Nephron progenitor cell (in vitro differentiated cells): ENCODE data around the gene CSMD2.

Experiments
- DNase-seq: peaks from one replicate; pipeline ENCODE4 v3.0.0; 2021
- H3K27ac Mint-ChIP-seq: 2 replicates; pipeline ENCODE4 v1.8.0; 2021; ENCODE audit warnings: mild to moderate bottlenecking, moderate library complexity, mixed read lengths
- H3K27me3 Mint-ChIP-seq: 2 replicates; pipeline ENCODE4 v1.8.0; 2021; ENCODE audit warnings: mild to moderate bottlenecking, low read depth, mixed read lengths; ENCODE audit not compliant: poor library complexity
- H3K36me3 Mint-ChIP-seq: 2 replicates; pipeline ENCODE4 v1.8.0; 2021; ENCODE audit warnings: low read depth, mixed read lengths
- H3K4me1 Mint-ChIP-seq: 2 replicates; pipeline ENCODE4 v1.8.0; 2021; ENCODE audit warnings: mixed read lengths
- H3K4me3 Mint-ChIP-seq: 2 replicates; pipeline ENCODE4 v1.8.0; 2021; ENCODE audit warnings: mild to moderate bottlenecking, moderate library complexity, mixed read lengths
- H3K9me3 Mint-ChIP-seq: 2 replicates; pipeline ENCODE4 v1.8.0; 2021; ENCODE audit warnings: mild to moderate bottlenecking, moderate library complexity, mixed read lengths
- CTCF ChIP-seq: fragments of 200-600 bp; sonication (generic); IDR thresholded peaks from 2 replicates; pipeline ENCODE4 v1.5.0; 2021; ENCODE audit warnings: antibody characterized with exemption

CSMD2 gene

GRCh38 chr1:33653226-33653625, 511.8 kb downstream of the CSMD2 start:
- Mint-ChIP-seq H3K9me3 (peaks cover 3% of the 10 kb centered on the region), H3K36me3 (no peaks in the 10 kb centered on the region), H3K27ac (no peak overlapping the region), H3K27me3 (peaks cover 8% of the 10 kb centered on the region), H3K4me3 (no peak overlapping the region), H3K4me1 (no peaks in the 10 kb centered on the region)
- DNase-seq: no peak
- TF ChIP-seq CTCF: no peak

DNA sequence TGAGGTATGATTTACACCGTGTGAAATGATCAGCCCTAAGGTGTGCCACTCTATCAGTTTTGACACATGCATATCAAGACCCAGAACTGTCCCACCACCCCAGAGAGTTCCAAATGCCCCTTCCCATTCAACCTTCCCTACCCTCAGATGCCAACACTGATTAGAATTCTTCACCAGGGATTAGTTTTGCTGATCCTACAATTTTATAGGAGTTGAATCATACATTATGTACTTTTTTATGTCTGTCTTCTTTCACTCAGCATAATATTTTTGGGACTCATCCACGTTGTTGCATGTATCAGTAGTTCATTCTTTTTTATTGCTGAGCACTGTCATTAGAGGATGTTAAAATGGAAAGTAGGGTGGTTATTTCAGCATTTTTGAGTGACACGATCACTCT, 514.3 kb downstream of the CSMD2 start:
- H3K9me3 Mint-ChIP-seq: peaks cover 13% of the 10 kb centered on the region
- H3K36me3 Mint-ChIP-seq: peaks cover 4% of the 10 kb centered on the region
- no peak overlapping the region for H3K4me3 Mint-ChIP-seq
- H3K27me3 Mint-ChIP-seq: peaks cover 9% of the 10 kb centered on the region
- TF ChIP-seq CTCF: no peak
- H3K27ac Mint-ChIP-seq: no peak overlapping the region
- H3K4me1 Mint-ChIP-seq: no peaks in the 10 kb centered on the region
- no peak for DNase-seq

- peaks cover 11% of the 10 kb centered on the region for H3K27me3 Mint-ChIP-seq
- H3K4me1 Mint-ChIP-seq: no peaks in the 10 kb centered on the region
- H3K27ac Mint-ChIP-seq: no peak overlapping the region
- H3K36me3 Mint-ChIP-seq: peaks cover 4% of the 10 kb centered on the region
- no peak for TF ChIP-seq CTCF
- no peak for DNase-seq
- peaks cover 13% of the 10 kb centered on the region for H3K9me3 Mint-ChIP-seq
- no peak overlapping the region for H3K4me3 Mint-ChIP-seq
Measured at GRCh38 chr1:33649759-33650158, 515.3 kb downstream of the CSMD2 start.

DNA sequence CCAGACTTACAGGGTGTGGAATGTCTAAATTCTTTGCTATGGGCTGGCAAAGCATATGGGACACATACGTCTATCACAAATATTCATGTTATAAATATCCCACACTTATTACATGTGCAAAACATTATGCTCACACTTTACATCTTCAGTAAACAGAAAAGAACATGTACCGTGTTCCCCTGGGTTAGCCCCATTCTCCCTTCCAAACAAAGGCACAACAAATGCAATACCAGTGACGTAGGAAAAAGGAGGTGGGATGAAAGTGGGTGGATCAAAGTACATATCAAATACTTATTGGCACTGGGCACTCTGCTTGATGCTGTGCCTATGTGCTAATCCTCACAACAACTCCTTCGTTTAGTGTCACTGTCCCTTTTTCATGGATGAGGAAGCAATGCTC, 521.8 kb downstream of the CSMD2 start:
- DNase-seq: no peak
- no peak for TF ChIP-seq CTCF
- Mint-ChIP-seq H3K4me3 (no peak overlapping the region), H3K36me3 (peaks cover 4% of the 10 kb centered on the region), H3K4me1 (peaks cover 6% of the 10 kb centered on the region), H3K9me3 (peaks cover 10% of the 10 kb centered on the region), H3K27ac (no peak overlapping the region), H3K27me3 (peaks cover 16% of the 10 kb centered on the region)

DNA sequence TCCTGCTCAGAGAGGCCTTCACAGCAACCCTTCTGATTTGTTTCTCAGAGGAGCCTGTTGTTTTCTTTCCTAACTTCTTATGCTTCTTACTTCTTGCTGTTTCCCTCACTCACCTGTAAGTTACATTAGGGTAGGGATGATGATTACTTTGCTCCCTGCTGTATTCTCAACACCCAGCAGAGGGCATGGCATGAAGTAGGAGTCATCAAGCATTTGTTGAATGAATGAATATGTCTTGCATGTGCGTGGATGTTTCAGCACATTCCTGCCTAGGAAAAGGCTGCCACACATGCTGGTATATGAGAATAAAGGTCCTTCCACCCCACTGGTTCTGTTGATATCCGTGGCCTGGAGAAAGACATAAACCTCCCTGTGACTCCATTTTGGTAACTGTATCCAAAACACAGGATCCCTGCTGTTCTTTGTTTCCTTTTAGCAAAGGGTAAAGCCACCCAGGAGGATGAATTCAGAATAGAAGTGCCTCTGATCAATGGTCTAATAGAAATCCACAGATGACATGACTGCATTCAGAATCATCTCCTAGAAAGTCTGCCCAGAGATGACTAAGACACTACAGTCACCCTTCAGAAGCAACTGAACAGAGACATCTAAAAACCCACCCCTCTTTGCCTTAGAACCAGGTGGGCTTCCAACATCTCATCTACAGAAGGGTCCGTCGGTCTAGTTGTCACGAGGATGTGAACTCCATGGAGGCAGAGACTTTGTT, 523.8 kb downstream of the CSMD2 start:
- no peak overlapping the region for H3K27ac Mint-ChIP-seq
- peak; percentile 13 for DNase-seq
- no peaks in the 10 kb centered on the region for H3K36me3 Mint-ChIP-seq
- H3K27me3 Mint-ChIP-seq: peaks cover 14% of the 10 kb centered on the region
- TF ChIP-seq CTCF: peak; percentile 39
- no peaks in the 10 kb centered on the region for H3K9me3 Mint-ChIP-seq
- H3K4me3 Mint-ChIP-seq: no peak overlapping the region
- H3K4me1 Mint-ChIP-seq: peaks cover 6% of the 10 kb centered on the region

- DNase-seq: no peak
- H3K4me3 Mint-ChIP-seq: no peak overlapping the region
- no peaks in the 10 kb centered on the region for H3K9me3 Mint-ChIP-seq
- TF ChIP-seq CTCF: no peak
- peaks cover 6% of the 10 kb centered on the region for H3K4me1 Mint-ChIP-seq
- H3K36me3 Mint-ChIP-seq: no peaks in the 10 kb centered on the region
- peaks cover 11% of the 10 kb centered on the region for H3K27me3 Mint-ChIP-seq
- no peak overlapping the region for H3K27ac Mint-ChIP-seq
Measured at GRCh38 chr1:33640114-33640660, 524.8 kb downstream of the CSMD2 start.
